ENCODE data around the gene TMCC1. TPM values are rescaled to one million over a fixed set of nuclear protein-coding genes. Genes with fewer than 3 reads are reported as not detected.
A peak's percentile ranks its signal among the peaks of the same experiment; 100 is the strongest.

TMCC1 gene
- total and polyA plus RNA-seq, 2 donors (not counting 3 experiments of a cell fraction or from before 2014, with no cell fraction given): 17.4 to 38.4 TPM

- Histone ChIP-seq H3K9me3 (replicated peaks; ENCODE audit: control insufficient read depth, insufficient read depth, low read length) (no peaks in the 10 kb centered on the region), H4K20me1 (replicated peaks; ENCODE audit: control insufficient read depth, extremely low read depth, insufficient read depth, low read length) (peaks cover 5% of the 10 kb centered on the region), H3K4me1 (ENCODE audit: control insufficient read depth, extremely low read depth, insufficient read depth, low read length) (no peaks in the 10 kb centered on the region), H3K9me1 (replicated peaks; ENCODE audit: control insufficient read depth, extremely low read depth, insufficient read depth, low read length) (no peaks in the 10 kb centered on the region), H3K36me3 (ENCODE audit: control insufficient read depth in 2 of 2, extremely low read depth in 1 of 2, insufficient read depth in 2 of 2, low read length in 2 of 2) (no peaks in the 10 kb centered on the region), H2AFZ (ENCODE audit: low read depth, low read length) (no peak overlapping the region), H3K4me3 (replicated peaks in 1 of 3; ENCODE audit: insufficient read depth in 1 of 3, low read depth in 1 of 3, low read length in 3 of 3) (no peak overlapping the region), H3K9ac (replicated peaks; ENCODE audit: extremely low read depth, insufficient read depth, low read length) (no peak overlapping the region), H3K27ac (ENCODE audit: insufficient read depth, low read depth, low read length) (no peak overlapping the region), H3K27me3 (ENCODE audit: control insufficient read depth in 2 of 2, insufficient read depth in 2 of 2, low read length in 2 of 2) (no peaks in the 10 kb centered on the region), H3K4me2 (ENCODE audit: insufficient read depth, low read length) (no peak overlapping the region), H3K79me2 (ENCODE audit: control insufficient read depth, insufficient read depth, low read length) (peaks cover 4% of the 10 kb centered on the region)
- no peak for DNase-seq (ENCODE audit: low read depth, low spot score)
- POLR2A ChIA-PET: no interaction called here
- BruUV-seq (replicated peaks): no TSS peak
- dilution Hi-C loops (cut with MboI; ENCODE audit: extremely low pct_ligation_motif_present, low sequenced_read_pairs) (no loop called here), intact Hi-C loops (cut with micrococcal nuclease) (no loop called here)
- no peak for FAIRE-seq
- CTCF ChIA-PET: interaction anchor here (0.6 to 0.7 kb wide), 2 partner anchors 12 to 46 kb away, joined by 3 read pairs; no protein-coding TSS in a partner anchor
- TF ChIP-seq POLR2A (IDR thresholded peaks at IDR 0.05; ENCODE audit: low read depth, low read length) (no peak), POLR2AphosphoS5 (IDR thresholded peaks at IDR 0.05; ENCODE audit: insufficient read depth, low read depth, low read length) (no peak), MAX (IDR thresholded peaks at IDR 0.05; ENCODE audit: insufficient read depth, insufficient read length) (no peak), FOS (IDR thresholded peaks at IDR 0.05; ENCODE audit: borderline replicate concordance, insufficient read depth, low read length) (no peak)
Observed at GRCh38 chr3:129764090-129764489, 129.4 kb downstream of the TMCC1 start.

GRCh38 chr3:129758785-129759320 lies 134.7 kb downstream of the TMCC1 start:
- BruUV-seq (replicated peaks): no TSS peak
- no peak overlapping the region for H3K4me2 ChIP-seq (ENCODE audit: insufficient read depth, low read length)
- H3K9me1 ChIP-seq (replicated peaks; ENCODE audit: control insufficient read depth, extremely low read depth, insufficient read depth, low read length): no peaks in the 10 kb centered on the region
- no peak overlapping the region for H3K9ac ChIP-seq (replicated peaks; ENCODE audit: extremely low read depth, insufficient read depth, low read length)
- no peaks in the 10 kb centered on the region for H4K20me1 ChIP-seq (replicated peaks; ENCODE audit: control insufficient read depth, extremely low read depth, insufficient read depth, low read length)
- no peak overlapping the region for H2AFZ ChIP-seq (ENCODE audit: low read depth, low read length)
- intact Hi-C loops (cut with micrococcal nuclease): no loop called here
- no peak overlapping the region for H3K27ac ChIP-seq (ENCODE audit: insufficient read depth, low read depth, low read length)
- no peak overlapping the region for H3K4me3 ChIP-seq (replicated peaks in 1 of 3; ENCODE audit: insufficient read depth in 1 of 3, low read depth in 1 of 3, low read length in 3 of 3)
- DNase-seq (ENCODE audit: low read depth, low spot score) (peak; percentile 10), FAIRE-seq (no peak)
- H3K9me3 ChIP-seq (replicated peaks; ENCODE audit: control insufficient read depth, insufficient read depth, low read length): no peaks in the 10 kb centered on the region
- H3K36me3 ChIP-seq (ENCODE audit: control insufficient read depth in 2 of 2, extremely low read depth in 1 of 2, insufficient read depth in 2 of 2, low read length in 2 of 2): no peaks in the 10 kb centered on the region
- POLR2A ChIA-PET: no interaction called here
- no peaks in the 10 kb centered on the region for H3K79me2 ChIP-seq (ENCODE audit: control insufficient read depth, insufficient read depth, low read length)
- CTCF ChIA-PET: no interaction called here
- no peaks in the 10 kb centered on the region for H3K27me3 ChIP-seq (ENCODE audit: control insufficient read depth in 2 of 2, insufficient read depth in 2 of 2, low read length in 2 of 2)
- dilution Hi-C loops (cut with MboI; ENCODE audit: extremely low pct_ligation_motif_present, low sequenced_read_pairs): no loop called here
- TF ChIP-seq CTCF (IDR thresholded peaks at IDR 0.05; ENCODE audit: extremely low read depth in 1 of 2, insufficient read depth in 1 of 2, low read depth in 1 of 2, low read length in 2 of 2) (no peak), MYC (IDR thresholded peaks at IDR 0.05; ENCODE audit: low read depth, low read length) (no peak), FOS (IDR thresholded peaks at IDR 0.05; ENCODE audit: borderline replicate concordance, insufficient read depth, low read length) (no peak), POLR2AphosphoS5 (IDR thresholded peaks at IDR 0.05; ENCODE audit: insufficient read depth, low read depth, low read length) (no peak), POLR2A (IDR thresholded peaks at IDR 0.05; ENCODE audit: low read depth, low read length) (no peak), GATA2 (IDR thresholded peaks at IDR 0.05; ENCODE audit: insufficient read depth, insufficient read length, low read depth, low read length) (no peak), MAX (IDR thresholded peaks at IDR 0.05; ENCODE audit: insufficient read depth, insufficient read length) (no peak), EZH2 (IDR thresholded peaks at IDR 0.05; ENCODE audit: borderline replicate concordance, low read depth, low read length, severe bottlenecking) (no peak), JUN (IDR thresholded peaks at IDR 0.05; ENCODE audit: borderline replicate concordance, insufficient read depth, insufficient read length, low read depth) (no peak)
- H3K4me1 ChIP-seq (ENCODE audit: control insufficient read depth, extremely low read depth, insufficient read depth, low read length): no peaks in the 10 kb centered on the region
